IPS-NIHi7 (cell line): ENCODE results near the gene ZNF521.

Source experiments
- DNase-seq: peaks from one replicate; pipeline ENCODE4 v3.0.0; 2012; ENCODE audit warnings: mixed read lengths; ENCODE audit errors: extremely low spot score

ZNF521 gene

GRCh38 chr18:25351777-25352628, at the start of gene ZNF521:
TSS of gene ZNF521 (minus strand) at chr18:25352166. CDS start at chr18:25350946, 1,220 bp downstream.
- peak; percentile 87 for DNase-seq

GRCh38 chr18:25399554-25399953, 47.6 kb upstream of the ZNF521 start:
- no peak for DNase-seq

GRCh38 chr18:25392192-25392591, 40.2 kb upstream of the ZNF521 start:
- DNase-seq = no peak

- DNase-seq = no peak
These were observed 21.6 kb upstream of the ZNF521 start for GRCh38 chr18:25373432-25374179.

- no peak for DNase-seq
These were observed 18.4 kb upstream of the ZNF521 start for GRCh38 chr18:25370391-25370790.

- DNase-seq = no peak
These were observed 13.3 kb upstream of the ZNF521 start for GRCh38 chr18:25365242-25365641.

GRCh38 chr18:25364732-25365131, 12.8 kb upstream of the ZNF521 start:
- no peak for DNase-seq

GRCh38 chr18:25360301-25360899, 8.4 kb upstream of the ZNF521 start:
- no peak for DNase-seq

GRCh38 chr18:25353080-25353479, 1.1 kb upstream of the ZNF521 start:
- no peak for DNase-seq

GRCh38 chr18:25352629-25353005, 651 bp upstream of the ZNF521 start:
- no peak for DNase-seq

GRCh38 chr18:25351280-25351775, 638 bp downstream of the ZNF521 start:
- no peak for DNase-seq

- no peak for DNase-seq
These were observed 1.3 kb downstream of the ZNF521 start for GRCh38 chr18:25350489-25351251.

GRCh38 chr18:25349926-25350487, 2.0 kb downstream of the ZNF521 start:
- DNase-seq = peak; percentile 19

- DNase-seq = peak; percentile 56
These were observed 2.6 kb downstream of the ZNF521 start for GRCh38 chr18:25349131-25349925.

- no peak for DNase-seq
These were observed 3.4 kb downstream of the ZNF521 start for GRCh38 chr18:25348386-25349130.

- DNase-seq = no peak
These were observed 5.4 kb downstream of the ZNF521 start for GRCh38 chr18:25346561-25346960.

- DNase-seq = no peak
These were observed 6.7 kb downstream of the ZNF521 start for GRCh38 chr18:25345081-25345866.

- no peak for DNase-seq
These were observed 10.1 kb downstream of the ZNF521 start for GRCh38 chr18:25341831-25342230.

GRCh38 chr18:25340762-25341161, 11.2 kb downstream of the ZNF521 start:
- no peak for DNase-seq
